SK-N-MC (cell line): Measurements from ENCODE around the gene KRT73.

Experiments
- DNase-seq: peaks from one replicate; pipeline ENCODE4 v3.0.0-alpha.2; 2011; ENCODE audit warnings: low read depth, low spot score
- H3K27ac ChIP-seq: fragments of 200-600 bp; sonication (generic); 2 replicates; pipeline ENCODE4 v1.5.1; 2016; ENCODE audit warnings: mixed run types
- H3K36me3 ChIP-seq: fragments of 200-600 bp; sonication (generic); 2 replicates; pipeline ENCODE4 v1.6.1; 2017; ENCODE audit warnings: antibody characterized with exemption, low read length, mixed read lengths; ENCODE audit not compliant: insufficient read depth
- H3K4me3 ChIP-seq: fragments of 200-600 bp; sonication (generic); 2 replicates; pipeline ENCODE4 v1.5.1; 2016
- H3K9ac ChIP-seq: fragments of 200-600 bp; sonication (generic); 2 replicates; pipeline ENCODE4 v1.8.0; 2017; ENCODE audit warnings: mixed run types, mixed read lengths; ENCODE audit not compliant: insufficient read length
- H3K9me3 ChIP-seq: fragments of 200-600 bp; sonication (generic); 2 replicates; pipeline ENCODE4 v1.6.1; 2017; ENCODE audit warnings: low read depth, mild to moderate bottlenecking, antibody characterized with exemption, low read length, moderate library complexity, mixed read lengths
- EZH2 ChIP-seq: fragments of 200-600 bp; sonication (generic); IDR thresholded peaks from one replicate; pipeline ENCODE4 v1.6.1; 2017; ENCODE audit warnings: antibody characterized with exemption
- FOXP2 ChIP-seq: optimal IDR thresholded peaks from 2 replicates; pipeline ENCODE3; 2011; ENCODE audit warnings: mild to moderate bottlenecking, moderate library complexity; ENCODE audit not compliant: insufficient read depth; ENCODE audit errors: extremely low read length, control extremely low read depth
- POLR2AphosphoS5 ChIP-seq: IDR thresholded peaks from 2 replicates; pipeline ENCODE4 v1.6.1; 2012; ENCODE audit warnings: mild to moderate bottlenecking, low read depth, low read length, borderline replicate concordance

Gene KRT73

GRCh38 chr12:52649066-52649465 lies 30.7 kb upstream of the KRT73 start:
- TF ChIP-seq FOXP2 (no peak), EZH2 (no peak), POLR2AphosphoS5 (no peak)
- DNase-seq, result no peak
- no peaks in the 10 kb centered on the region for H3K36me3 ChIP-seq
- H3K4me3 ChIP-seq, result no peak overlapping the region
- no peaks in the 10 kb centered on the region for H3K9me3 ChIP-seq
- no peak overlapping the region for H3K9ac ChIP-seq
- H3K27ac ChIP-seq, result no peak overlapping the region

DNA sequence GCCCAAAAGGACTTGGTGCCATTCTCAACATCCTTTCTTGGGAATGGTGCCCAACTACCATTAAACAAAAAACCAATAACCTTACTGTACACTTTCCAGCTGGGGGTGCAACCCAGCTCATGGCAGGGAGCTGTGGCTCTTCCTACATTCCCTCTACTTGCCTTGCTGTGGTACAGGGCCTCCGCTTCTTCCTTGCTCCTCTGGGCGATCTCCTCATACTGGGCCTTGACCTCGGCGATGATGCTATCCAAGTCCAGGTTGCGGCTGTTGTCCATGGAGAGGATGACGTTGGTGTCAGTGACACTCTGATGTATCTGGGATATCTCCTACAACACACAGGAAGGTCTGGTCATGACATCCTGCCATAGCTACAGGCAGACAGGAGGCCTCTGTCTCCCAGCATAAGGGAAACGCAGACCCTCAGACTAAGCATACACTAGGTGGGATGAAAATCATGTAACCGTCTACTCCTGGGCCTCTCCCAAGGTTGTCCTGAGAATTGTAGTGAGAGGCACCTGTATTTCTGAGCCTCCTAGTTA lies 29.7 kb upstream of the KRT73 start:
- H3K9ac ChIP-seq, result no peak overlapping the region
- H3K4me3 ChIP-seq, result no peak overlapping the region
- H3K9me3 ChIP-seq, result no peaks in the 10 kb centered on the region
- no peak overlapping the region for H3K27ac ChIP-seq
- no peak for TF ChIP-seq EZH2
- TF ChIP-seq POLR2AphosphoS5, result no peak
- no peak for TF ChIP-seq FOXP2
- no peak for DNase-seq
- H3K36me3 ChIP-seq, result no peaks in the 10 kb centered on the region

- H3K9ac ChIP-seq, result no peak overlapping the region
- DNase-seq, result no peak
- no peak overlapping the region for H3K4me3 ChIP-seq
- TF ChIP-seq EZH2 (no peak), POLR2AphosphoS5 (no peak), FOXP2 (no peak)
- no peak overlapping the region for H3K27ac ChIP-seq
- H3K36me3 ChIP-seq, result no peaks in the 10 kb centered on the region
- no peaks in the 10 kb centered on the region for H3K9me3 ChIP-seq
Observed at GRCh38 chr12:52647601-52648000, 29.2 kb upstream of the KRT73 start.

DNA sequence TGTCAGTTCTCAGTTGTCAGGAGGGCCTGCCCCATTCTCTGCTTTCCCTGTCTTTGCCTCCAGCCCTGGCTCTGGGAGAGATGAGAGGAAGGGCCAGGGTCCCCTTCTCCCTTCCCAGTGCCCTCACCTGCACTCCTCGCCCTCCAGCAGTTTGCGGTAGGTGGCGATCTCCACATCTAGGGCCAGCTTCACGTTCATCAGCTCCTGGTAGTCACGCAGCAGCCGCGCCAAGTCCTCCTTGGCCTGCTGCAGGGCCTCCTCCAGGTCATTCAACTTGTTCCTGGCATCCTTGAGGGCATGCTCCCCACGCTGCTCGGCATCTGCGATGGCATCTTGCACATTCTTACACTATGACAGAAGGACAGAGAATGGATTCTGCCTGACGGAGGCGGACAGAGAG lies 28.3 kb upstream of the KRT73 start:
- TF ChIP-seq FOXP2, result no peak
- TF ChIP-seq POLR2AphosphoS5, result no peak
- TF ChIP-seq EZH2, result no peak
- Histone ChIP-seq H3K4me3 (no peak overlapping the region), H3K9ac (no peak overlapping the region), H3K9me3 (no peaks in the 10 kb centered on the region), H3K36me3 (no peaks in the 10 kb centered on the region), H3K27ac (no peak overlapping the region)
- DNase-seq, result no peak

- no peak overlapping the region for H3K27ac ChIP-seq
- DNase-seq, result no peak
- no peak for TF ChIP-seq FOXP2
- TF ChIP-seq POLR2AphosphoS5, result no peak
- TF ChIP-seq EZH2, result no peak
- no peaks in the 10 kb centered on the region for H3K9me3 ChIP-seq
- no peak overlapping the region for H3K9ac ChIP-seq
- H3K4me3 ChIP-seq, result no peak overlapping the region
- H3K36me3 ChIP-seq, result no peaks in the 10 kb centered on the region
Observed at GRCh38 chr12:52645982-52646381, 27.6 kb upstream of the KRT73 start.

DNA sequence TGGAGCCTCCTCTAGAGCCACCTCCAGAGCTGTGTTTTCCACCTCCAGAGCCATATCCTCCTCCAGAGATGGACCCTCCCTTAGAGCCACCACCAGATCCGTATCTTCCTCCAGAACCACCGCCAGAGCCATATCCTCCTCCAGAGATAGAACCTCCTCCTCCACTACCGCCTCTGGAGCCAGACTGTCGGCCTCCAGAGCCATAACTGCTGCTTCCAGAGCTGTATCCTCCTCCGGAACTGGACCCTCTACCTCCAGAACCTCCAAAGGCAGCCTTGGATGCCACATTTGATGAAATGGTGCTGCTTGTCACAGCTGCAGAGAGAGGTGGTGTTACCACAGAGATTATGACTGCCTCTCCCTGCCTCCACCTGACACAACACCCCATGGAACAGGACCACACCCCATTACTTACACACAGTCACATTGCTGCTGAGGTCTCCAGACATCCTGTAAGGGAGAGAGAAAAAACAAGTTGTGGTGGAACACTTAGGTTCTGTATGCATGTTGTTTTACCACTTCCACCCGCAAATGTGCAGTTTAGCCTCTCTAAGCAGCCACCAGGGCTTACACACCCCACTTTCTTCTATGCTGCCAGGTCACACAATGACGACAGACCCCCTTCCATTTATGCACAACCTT lies 26.9 kb upstream of the KRT73 start:
- no peak overlapping the region for H3K9ac ChIP-seq
- no peaks in the 10 kb centered on the region for H3K9me3 ChIP-seq
- H3K36me3 ChIP-seq, result no peaks in the 10 kb centered on the region
- H3K27ac ChIP-seq, result no peak overlapping the region
- no peak for DNase-seq
- TF ChIP-seq EZH2 (no peak), FOXP2 (no peak), POLR2AphosphoS5 (no peak)
- no peak overlapping the region for H3K4me3 ChIP-seq

DNA sequence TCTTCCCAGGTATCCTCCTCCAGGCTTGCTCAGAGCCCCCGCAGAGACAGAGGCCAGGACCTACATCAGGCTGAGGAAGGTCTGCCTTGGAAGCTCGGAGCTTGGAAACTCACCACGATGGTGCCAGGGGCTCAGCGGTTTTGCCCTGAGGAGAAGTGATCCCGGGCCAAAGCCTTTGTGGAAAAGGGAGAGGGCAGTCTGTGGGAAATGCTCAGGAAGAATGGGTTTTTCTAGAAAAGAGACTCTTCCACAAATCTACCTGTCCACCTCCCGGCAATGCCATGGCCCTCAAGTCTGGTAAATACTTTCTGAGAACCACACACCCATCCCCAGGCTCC lies 25.7 kb upstream of the KRT73 start:
- H3K36me3 ChIP-seq, result no peaks in the 10 kb centered on the region
- no peak for DNase-seq
- no peak for TF ChIP-seq FOXP2
- TF ChIP-seq POLR2AphosphoS5, result no peak
- no peak for TF ChIP-seq EZH2
- no peak overlapping the region for H3K9ac ChIP-seq
- no peak overlapping the region for H3K27ac ChIP-seq
- no peak overlapping the region for H3K4me3 ChIP-seq
- no peaks in the 10 kb centered on the region for H3K9me3 ChIP-seq

DNA sequence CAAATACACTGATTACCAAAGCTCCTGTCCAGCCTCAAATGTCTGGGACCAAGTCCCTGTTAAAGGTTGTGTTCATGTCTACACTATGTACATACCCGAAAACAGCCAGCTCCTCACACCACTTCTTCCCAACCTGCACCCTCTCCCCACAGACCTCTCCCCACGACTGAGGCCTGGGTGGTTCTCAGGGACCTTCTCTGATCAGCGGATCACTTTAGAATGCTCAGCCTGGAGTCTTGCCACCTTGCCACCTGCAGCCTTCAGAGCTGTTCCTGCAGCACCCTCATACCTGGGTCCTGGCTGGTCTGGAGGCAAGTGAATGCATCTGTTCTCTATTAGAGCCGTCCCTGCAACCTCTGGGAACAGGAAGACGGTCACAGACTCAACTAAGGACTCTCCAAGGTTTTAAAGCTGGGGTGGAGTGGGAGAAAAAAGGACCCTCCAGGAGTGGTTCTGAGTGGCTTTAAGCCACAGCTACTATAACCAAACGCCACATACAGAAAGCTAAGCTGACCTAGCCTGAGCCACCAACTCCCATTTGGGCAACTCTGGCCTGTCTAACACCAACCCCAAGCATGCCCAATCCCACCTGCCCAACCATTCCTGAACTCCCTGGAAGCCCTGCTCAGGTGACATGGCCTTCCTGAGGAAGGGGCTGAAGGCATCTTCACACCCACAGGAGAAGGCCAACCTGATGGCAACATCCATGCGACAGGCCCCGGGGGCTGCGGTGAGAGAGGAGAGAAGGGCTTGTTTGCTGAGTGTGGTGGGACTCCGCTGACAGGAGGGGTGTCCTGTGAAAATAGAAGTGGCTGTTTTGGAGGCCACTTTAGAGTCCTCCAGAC lies 25.1 kb upstream of the KRT73 start:
- H3K36me3 ChIP-seq, result no peaks in the 10 kb centered on the region
- no peak for DNase-seq
- no peak overlapping the region for H3K4me3 ChIP-seq

GRCh38 chr12:52641468-52641867 lies 23.1 kb upstream of the KRT73 start:
- Histone ChIP-seq H3K9ac (no peak overlapping the region), H3K27ac (no peak overlapping the region), H3K4me3 (no peak overlapping the region), H3K36me3 (no peaks in the 10 kb centered on the region), H3K9me3 (no peaks in the 10 kb centered on the region)
- DNase-seq, result no peak
- no peak for TF ChIP-seq FOXP2
- no peak for TF ChIP-seq POLR2AphosphoS5
- no peak for TF ChIP-seq EZH2

More for the DNA sequence above, 25.1 kb upstream of the KRT73 start:
- Histone ChIP-seq H3K27ac (no peak overlapping the region), H3K9ac (no peak overlapping the region), H3K9me3 (no peaks in the 10 kb centered on the region)
- TF ChIP-seq EZH2 (no peak), POLR2AphosphoS5 (no peak), FOXP2 (no peak)
